ENCODE measurements around the gene CPM. TPM values are rescaled to one million over a fixed set of nuclear protein-coding genes. Genes with fewer than 3 reads are reported as not detected.

Gene CPM
- total RNA-seq, 4 donors from 2014 or later = 76.1 to 149 (median 123) TPM

DNA sequence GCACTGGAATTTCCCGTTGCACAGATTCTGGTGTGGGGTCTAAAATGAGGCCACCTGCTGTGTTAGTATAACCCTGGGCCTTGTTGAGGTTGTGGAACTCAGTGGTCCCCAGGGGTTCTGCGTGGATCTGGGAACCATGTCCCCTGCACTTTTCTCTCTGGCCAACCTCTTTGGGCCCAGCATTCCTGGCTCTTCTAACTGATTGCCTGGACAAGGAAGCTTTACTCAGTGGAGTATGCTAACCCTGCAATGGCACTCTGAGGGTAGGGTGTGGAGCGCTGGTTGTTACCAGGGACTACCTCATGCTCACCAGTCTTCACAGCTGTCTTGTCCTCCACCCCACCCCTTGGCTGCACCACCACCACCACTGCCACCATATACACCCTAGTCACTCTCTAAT, 39.2 kb downstream of the CPM start:
- intact Hi-C loops (cut with DNase I; ENCODE audit: low total_unique reads) = no loop called here
- no peak for DNase-seq (ENCODE audit: low spot score in 2 of 2)
- 91 to 96% methylated on average over 3 of the region's 3 CpGs for WGBS, 2 donors
- H3K4me3 ChIP-seq (ENCODE audit: low read depth, poor library complexity, severe bottlenecking) = no peak overlapping the region
- TF ChIP-seq, protein P1, sequence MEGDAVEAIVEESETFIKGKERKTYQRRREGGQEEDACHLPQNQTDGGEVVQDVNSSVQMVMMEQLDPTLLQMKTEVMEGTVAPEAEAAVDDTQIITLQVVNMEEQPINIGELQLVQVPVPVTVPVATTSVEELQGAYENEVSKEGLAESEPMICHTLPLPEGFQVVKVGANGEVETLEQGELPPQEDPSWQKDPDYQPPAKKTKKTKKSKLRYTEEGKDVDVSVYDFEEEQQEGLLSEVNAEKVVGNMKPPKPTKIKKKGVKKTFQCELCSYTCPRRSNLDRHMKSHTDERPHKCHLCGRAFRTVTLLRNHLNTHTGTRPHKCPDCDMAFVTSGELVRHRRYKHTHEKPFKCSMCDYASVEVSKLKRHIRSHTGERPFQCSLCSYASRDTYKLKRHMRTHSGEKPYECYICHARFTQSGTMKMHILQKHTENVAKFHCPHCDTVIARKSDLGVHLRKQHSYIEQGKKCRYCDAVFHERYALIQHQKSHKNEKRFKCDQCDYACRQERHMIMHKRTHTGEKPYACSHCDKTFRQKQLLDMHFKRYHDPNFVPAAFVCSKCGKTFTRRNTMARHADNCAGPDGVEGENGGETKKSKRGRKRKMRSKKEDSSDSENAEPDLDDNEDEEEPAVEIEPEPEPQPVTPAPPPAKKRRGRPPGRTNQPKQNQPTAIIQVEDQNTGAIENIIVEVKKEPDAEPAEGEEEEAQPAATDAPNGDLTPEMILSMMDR (IDR thresholded peaks at IDR 0.05) = no peak
- no peak for TF ChIP-seq POLR2A (IDR thresholded peaks at IDR 0.05)

DNA sequence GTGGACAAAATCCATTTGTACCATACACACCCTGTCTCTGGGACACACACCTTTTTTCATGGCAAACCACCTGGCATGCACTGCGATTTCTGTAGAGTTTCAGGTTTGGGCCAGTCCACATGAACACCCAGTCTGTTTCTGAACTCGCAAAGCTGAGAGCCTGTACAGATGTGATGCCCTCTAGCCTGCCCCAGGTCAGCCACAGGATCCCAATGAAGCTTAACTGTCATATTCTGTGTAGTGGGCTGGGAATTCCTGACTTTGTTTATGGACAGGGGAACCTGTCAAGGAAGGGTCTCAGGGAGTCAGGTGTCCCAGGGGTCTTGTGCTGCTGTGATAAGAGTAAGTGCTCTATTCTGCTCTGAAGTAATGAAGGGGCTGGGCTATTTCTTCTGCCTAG, 39.8 kb downstream of the CPM start:
- 58 to 73% methylated on average over 2 of the region's 2 CpGs for WGBS, 2 donors
- no peak for DNase-seq (ENCODE audit: low spot score in 2 of 2)
- TF ChIP-seq, protein P1 (IDR thresholded peaks at IDR 0.05) = no peak
- no peak for TF ChIP-seq POLR2A (IDR thresholded peaks at IDR 0.05)
- no peak overlapping the region for H3K4me3 ChIP-seq (ENCODE audit: low read depth, poor library complexity, severe bottlenecking)
- intact Hi-C loops (cut with DNase I; ENCODE audit: low total_unique reads) = no loop called here

DNA sequence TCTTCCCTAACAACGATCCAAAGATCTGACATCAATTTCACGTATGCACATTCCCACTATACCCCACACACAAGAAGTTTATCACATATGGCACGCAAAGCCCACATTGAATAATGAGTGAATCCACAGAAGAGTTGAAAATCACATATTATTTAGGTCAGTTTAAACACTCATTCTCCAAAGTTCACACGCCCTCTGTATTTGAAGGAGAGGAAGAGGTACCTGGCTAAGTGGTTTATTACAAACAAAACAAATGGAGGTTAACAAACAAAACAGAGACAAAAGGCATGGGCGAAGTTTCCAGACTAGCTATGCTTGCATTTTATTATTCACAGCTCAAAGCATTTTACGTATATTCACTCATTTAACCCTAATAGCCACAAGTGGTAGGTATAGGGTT, 41.8 kb downstream of the CPM start:
- H3K4me3 ChIP-seq (ENCODE audit: low read depth, poor library complexity, severe bottlenecking) = no peak overlapping the region
- intact Hi-C loops (cut with DNase I; ENCODE audit: low total_unique reads) = no loop called here
- TF ChIP-seq, protein P1 (IDR thresholded peaks at IDR 0.05) = no peak
- TF ChIP-seq POLR2A (IDR thresholded peaks at IDR 0.05) = no peak
- no peak for DNase-seq (ENCODE audit: low spot score in 2 of 2)
- 78 to 80% methylated on average over 6 of the region's 6 CpGs for WGBS, 2 donors

DNA sequence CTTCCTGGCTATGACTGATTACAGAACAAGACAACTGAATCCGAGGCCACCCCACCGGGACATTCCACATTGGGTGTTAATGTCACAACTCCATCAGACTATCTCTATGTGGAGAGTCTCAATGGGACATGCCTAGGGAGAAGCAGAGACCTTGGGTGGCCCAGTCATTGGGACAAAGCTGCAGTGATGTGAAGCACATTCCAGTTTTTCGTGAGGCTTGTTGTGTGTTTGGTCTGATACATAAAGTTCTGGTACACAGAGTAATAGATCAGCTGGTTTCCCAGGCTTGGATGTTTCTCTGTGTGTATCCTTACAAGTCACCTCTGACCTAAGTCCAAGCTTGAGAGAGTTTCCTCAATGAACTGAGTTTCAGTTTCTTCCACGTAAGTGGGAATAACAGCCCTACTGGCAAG, 42.3 kb downstream of the CPM start:
- WGBS, 2 donors = 75 to 80% methylated on average over 4 of the region's 4 CpGs
- intact Hi-C loops (cut with DNase I; ENCODE audit: low total_unique reads) = no loop called here
- no peak for TF ChIP-seq POLR2A (IDR thresholded peaks at IDR 0.05)
- no peak overlapping the region for H3K4me3 ChIP-seq (ENCODE audit: low read depth, poor library complexity, severe bottlenecking)
- no peak for DNase-seq (ENCODE audit: low spot score in 2 of 2)

DNA sequence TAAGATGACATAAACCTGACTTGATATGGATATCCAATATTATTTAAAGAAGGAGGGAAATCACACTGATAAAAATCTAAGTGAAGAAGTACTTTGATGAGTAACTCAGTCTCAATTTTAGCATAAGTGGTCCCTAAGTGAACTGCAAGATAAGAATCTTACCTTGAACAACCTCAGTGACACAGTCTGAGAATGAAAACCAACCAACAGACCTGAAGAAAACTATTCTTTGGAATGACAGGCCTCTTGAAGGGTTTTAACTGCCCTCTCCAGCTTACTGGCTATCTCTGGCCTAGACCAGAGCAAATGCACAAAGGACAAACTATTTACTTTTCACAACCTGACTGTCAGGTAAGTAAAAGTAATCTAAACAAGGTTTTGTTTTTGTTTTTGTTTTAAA, 44.7 kb downstream of the CPM start:
- no peak for TF ChIP-seq POLR2A (IDR thresholded peaks at IDR 0.05)
- TF ChIP-seq, protein P1 (IDR thresholded peaks at IDR 0.05) = no peak
- no peak overlapping the region for H3K4me3 ChIP-seq (ENCODE audit: low read depth, poor library complexity, severe bottlenecking)
- no peak for DNase-seq (ENCODE audit: low spot score in 2 of 2)
- intact Hi-C loops (cut with DNase I; ENCODE audit: low total_unique reads) = no loop called here

GRCh38 chr12:68887641-68888040, 45.3 kb downstream of the CPM start:
- no peak for DNase-seq (ENCODE audit: low spot score in 2 of 2)
- intact Hi-C loops (cut with DNase I; ENCODE audit: low total_unique reads) = no loop called here
- 88 to 91% methylated on average over 1 of the region's 1 CpG for WGBS, 2 donors
- TF ChIP-seq, protein P1 (IDR thresholded peaks at IDR 0.05) = no peak
- H3K4me3 ChIP-seq (ENCODE audit: low read depth, poor library complexity, severe bottlenecking) = no peak overlapping the region

All from lower leg skin (tissue), 4 donors.